ENCODE data around the gene CECR2. TPM values are rescaled to one million over a fixed set of nuclear protein-coding genes. Genes with fewer than 3 reads are reported as not detected.

Gene CECR2
- total and polyA plus RNA-seq, 2 donors from 2014 or later = 0.58 to 3.4 TPM

- no peak for TF ChIP-seq CTCF (IDR thresholded peaks at IDR 0.05; ENCODE audit: borderline replicate concordance, extremely low read depth, insufficient read depth)
- no peak for DNase-seq
These were observed 2.9 kb upstream of the CECR2 start for GRCh38 chr22:17366329-17366728.

GRCh38 chr22:17366830-17367229 lies 2.4 kb upstream of the CECR2 start:
- Histone ChIP-seq H3K36me3 (ENCODE audit: control insufficient read depth in 2 of 3, insufficient read depth in 3 of 3, low read length in 3 of 3) (no peaks in the 10 kb centered on the region), H3K4me1 (ENCODE audit: control insufficient read depth in 2 of 3, insufficient read depth in 2 of 3, low read depth in 1 of 3, low read length in 3 of 3) (no peaks in the 10 kb centered on the region), H3K4me3 (ENCODE audit: low read length in 3 of 3) (no peak overlapping the region), H3K27ac (ENCODE audit: low read depth in 2 of 2, low read length in 2 of 2) (no peak overlapping the region), H3K27me3 (ENCODE audit: control insufficient read depth, insufficient read depth, low read length) (no peaks in the 10 kb centered on the region), H3K9ac (ENCODE audit: low read length in 3 of 3) (no peak overlapping the region), H3K9me3 (ENCODE audit: control insufficient read depth in 2 of 3, insufficient read depth in 1 of 3, low read length in 3 of 3) (no peaks in the 10 kb centered on the region)
- intact Hi-C loops (cut with DNase I) = no loop called here
- FAIRE-seq (no peak), DNase-seq (peak in 4 of 5 donors; percentile 62 to 77 (median 70))
- no peak for TF ChIP-seq CTCF (IDR thresholded peaks at IDR 0.05; ENCODE audit: borderline replicate concordance, extremely low read depth, insufficient read depth)

More at GRCh38 chr22:17366329-17366728, 2.9 kb upstream of the CECR2 start:
- Histone ChIP-seq H3K27me3 (ENCODE audit: control insufficient read depth, insufficient read depth, low read length) (no peaks in the 10 kb centered on the region), H3K9me3 (ENCODE audit: control insufficient read depth in 2 of 3, insufficient read depth in 1 of 3, low read length in 3 of 3) (no peaks in the 10 kb centered on the region), H3K27ac (ENCODE audit: low read depth in 2 of 2, low read length in 2 of 2) (no peak overlapping the region), H3K4me1 (ENCODE audit: control insufficient read depth in 2 of 3, insufficient read depth in 2 of 3, low read depth in 1 of 3, low read length in 3 of 3) (no peaks in the 10 kb centered on the region), H3K9ac (ENCODE audit: low read length in 3 of 3) (no peak overlapping the region), H3K36me3 (ENCODE audit: control insufficient read depth in 2 of 3, insufficient read depth in 3 of 3, low read length in 3 of 3) (no peaks in the 10 kb centered on the region), H3K4me3 (ENCODE audit: low read length in 3 of 3) (no peak overlapping the region)
- intact Hi-C loops (cut with DNase I) = no loop called here
- no peak for FAIRE-seq

- FAIRE-seq (no peak), DNase-seq (no peak)
- Histone ChIP-seq H3K9me3 (ENCODE audit: control insufficient read depth in 2 of 3, insufficient read depth in 1 of 3, low read length in 3 of 3) (no peaks in the 10 kb centered on the region), H3K27me3 (ENCODE audit: control insufficient read depth, insufficient read depth, low read length) (no peaks in the 10 kb centered on the region), H3K27ac (ENCODE audit: low read depth in 2 of 2, low read length in 2 of 2) (no peak overlapping the region), H3K4me1 (ENCODE audit: control insufficient read depth in 2 of 3, insufficient read depth in 2 of 3, low read depth in 1 of 3, low read length in 3 of 3) (no peaks in the 10 kb centered on the region), H3K9ac (ENCODE audit: low read length in 3 of 3) (peak overlapping the region in 1 of 3 donors; percentile 58), H3K4me3 (ENCODE audit: low read length in 3 of 3) (peak overlapping the region; percentile 47 to 73 (median 69)), H3K36me3 (ENCODE audit: control insufficient read depth in 2 of 3, insufficient read depth in 3 of 3, low read length in 3 of 3) (no peaks in the 10 kb centered on the region)
- TF ChIP-seq CTCF (IDR thresholded peaks at IDR 0.05; ENCODE audit: borderline replicate concordance, extremely low read depth, insufficient read depth) = no peak
- intact Hi-C loops (cut with DNase I) = no loop called here
These were observed 1.1 kb upstream of the CECR2 start for GRCh38 chr22:17368144-17368543.
